GM13976 (cell line): ENCODE data around the gene TNNT3.

Experiments used
- DNase-seq: peaks from one replicate; pipeline ENCODE4 v3.0.0; 2012; ENCODE audit warnings: low spot score
- CTCF ChIP-seq: IDR thresholded peaks from 2 replicates; pipeline ENCODE4 v1.5.1; 2012; ENCODE audit warnings: borderline replicate concordance, mild to moderate bottlenecking; ENCODE audit not compliant: insufficient read depth; ENCODE audit errors: extremely low read depth, missing control alignments, control extremely low read depth
- in situ Hi-C: fragments of 300-500 bp; cut with MboI; formaldehyde crosslinking; loops from one replicate; pipeline ENCODE4 v1.12.0; 2022; ENCODE audit warnings: low sequenced_read_pairs, mixed read lengths, inconsistent platforms; ENCODE audit not compliant: unreplicated experiment

TNNT3 gene

GRCh38 chr11:1909524-1909923 lies 10.0 kb upstream of the TNNT3 start:
- in situ Hi-C loops = no loop called here
- no peak for TF ChIP-seq CTCF
- DNase-seq = no peak

DNA sequence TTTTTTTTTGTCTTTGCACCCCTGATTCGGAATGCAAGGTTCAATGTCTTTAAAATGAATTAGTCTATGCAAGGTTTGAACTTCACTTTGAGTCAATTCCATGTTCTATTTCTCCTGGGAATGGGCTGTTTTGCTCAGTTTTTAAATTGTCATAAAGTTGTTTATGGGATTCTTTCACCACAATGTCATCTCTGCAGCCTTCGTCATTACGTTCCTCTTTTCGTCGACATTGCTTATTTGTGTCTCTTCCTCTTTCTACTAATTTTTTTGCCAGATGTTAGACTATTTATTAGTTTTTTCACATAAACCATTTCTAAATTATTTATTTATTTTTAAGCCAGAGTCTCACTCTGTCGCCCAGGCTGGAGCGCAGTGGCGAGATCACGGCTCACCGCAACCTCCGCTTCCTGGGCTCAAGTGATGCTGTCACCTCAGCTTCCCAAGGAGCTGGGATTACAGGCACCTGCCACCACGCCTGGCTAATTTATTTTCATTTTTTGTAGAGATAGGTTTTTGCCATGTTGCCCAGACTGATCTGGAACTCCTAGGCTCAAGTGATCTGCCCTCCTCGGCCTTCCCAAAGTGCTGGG lies 7.1 kb upstream of the TNNT3 start:
- DNase-seq = no peak
- in situ Hi-C loops = no loop called here
- TF ChIP-seq CTCF = no peak

DNA sequence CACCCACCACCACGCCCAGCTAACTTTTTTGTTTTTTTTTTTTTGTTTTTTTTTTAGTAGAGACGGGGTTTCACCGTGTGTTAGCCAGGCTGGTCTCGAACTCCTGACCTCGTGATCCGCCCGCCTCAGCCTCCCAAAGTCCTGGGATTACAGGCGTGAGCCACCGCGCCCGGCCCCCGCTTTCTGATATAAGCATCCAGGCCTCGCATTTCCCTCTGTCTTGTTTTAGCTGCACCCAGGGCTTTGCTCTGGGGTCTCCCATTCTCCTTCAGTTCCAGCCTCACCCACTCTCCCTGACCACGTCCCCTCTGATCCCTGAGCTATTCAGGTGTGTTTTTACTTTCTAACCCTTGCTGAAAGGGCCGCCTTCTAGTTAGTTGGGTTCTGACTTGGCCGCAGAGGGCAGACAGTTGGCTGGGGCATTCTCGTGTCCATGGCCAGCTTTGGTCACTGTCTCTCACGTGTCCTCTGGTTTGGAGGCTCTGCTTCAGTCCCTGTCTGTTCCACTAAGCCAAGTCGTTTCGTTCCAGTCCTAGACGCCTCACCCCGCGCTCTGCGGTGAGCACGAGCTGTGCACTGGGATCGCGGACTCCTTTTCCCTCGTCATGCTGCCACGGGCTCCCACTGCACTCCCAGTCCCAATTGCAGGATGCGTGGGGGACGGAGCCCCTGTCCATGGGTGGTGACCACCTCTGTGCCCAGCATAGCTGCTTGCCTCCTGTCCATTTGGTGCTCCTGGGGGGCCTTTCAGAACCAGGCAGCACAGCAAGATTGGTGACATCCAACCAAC lies 6.0 kb upstream of the TNNT3 start:
- peak; percentile 30 for DNase-seq
- in situ Hi-C loops = no loop called here
- TF ChIP-seq CTCF = no peak

GRCh38 chr11:1915795-1916131 lies 3.7 kb upstream of the TNNT3 start:
- in situ Hi-C loops = loop anchor here (5.0 kb wide), 1 partner anchor 33 kb away; no protein-coding TSS in a partner anchor
- TF ChIP-seq CTCF = no peak
- DNase-seq = no peak

- no peak for TF ChIP-seq CTCF
- in situ Hi-C loops = loop anchor here (5.0 kb wide), 1 partner anchor 34 kb away; no protein-coding TSS in a partner anchor
- DNase-seq = peak; percentile 75
Observed at GRCh38 chr11:1916132-1916985, 3.1 kb upstream of the TNNT3 start.

DNA sequence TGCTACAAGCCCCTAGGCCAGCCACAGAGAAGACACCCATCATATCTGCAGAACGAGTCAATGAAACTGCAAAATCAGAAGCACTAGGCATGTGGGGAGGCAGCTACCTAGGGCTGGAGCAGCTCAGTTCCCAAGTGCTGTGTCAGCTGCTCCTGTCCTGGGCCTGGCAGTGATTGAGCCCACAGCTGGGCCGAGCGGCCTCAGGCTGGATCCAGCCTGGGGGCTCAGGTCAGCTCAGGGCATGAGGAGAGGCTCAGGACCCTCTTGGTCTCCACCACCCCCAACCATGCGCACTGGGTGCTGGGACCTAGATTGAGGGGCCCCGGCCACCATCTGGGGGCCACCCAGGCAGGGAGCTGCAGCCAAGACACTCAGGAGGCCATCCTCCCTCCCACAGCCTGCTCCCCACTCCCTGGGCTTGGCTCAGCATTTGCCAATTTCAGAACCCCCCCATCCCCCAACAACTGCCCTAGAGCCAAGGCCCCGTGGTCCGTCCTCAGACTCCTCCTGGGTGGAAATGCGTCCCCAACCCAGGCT lies 2.4 kb upstream of the TNNT3 start:
- peak; percentile 56 for DNase-seq
- in situ Hi-C loops = loop anchor here (5.0 kb wide), 1 partner anchor 35 kb away; no protein-coding TSS in a partner anchor
- TF ChIP-seq CTCF = no peak
